Activated CD4-positive, alpha-beta memory T cell treated with anti-CD3 and anti-CD28 coated beads for 36 hours (primary cell): ENCODE data around the gene CRCP. TPM values are rescaled to one million over a fixed set of nuclear protein-coding genes. Genes with fewer than 3 reads are reported as not detected.
A peak's percentile ranks its signal among the peaks of the same experiment; 100 is the strongest.
"Not testable (repeated sequence)": the region's sequence is repeated elsewhere in the genome, so short reads cannot be mapped to it uniquely, and the experiment has no call there.

Source experiments
- CTCF ChIA-PET: fragments of 350-600 bp; sonication (Branson Sonifier 250); formaldehyde crosslinking; loops from one replicate; lab custom pipeline; 2021; ENCODE audit warnings: antibody characterized with exemption, inconsistent platforms; lab: Charles Lee
- POLR2A ChIA-PET: fragments of 350-600 bp; sonication (Branson Sonifier 250); formaldehyde crosslinking; loops from one replicate; lab custom pipeline; 2021; ENCODE audit warnings: antibody characterized with exemption; lab: Charles Lee
- DNase-seq: peaks from one replicate; pipeline ENCODE4 v3.0.0-alpha.2; 2020
- H3K27ac Mint-ChIP-seq: one replicate; pipeline ENCODE4 v1.8.0; 2021; ENCODE audit warnings: mixed read lengths
- H3K27me3 Mint-ChIP-seq: one replicate; pipeline ENCODE4 v1.8.0; 2021; ENCODE audit warnings: mixed read lengths
- H3K36me3 Mint-ChIP-seq: one replicate; pipeline ENCODE4 v1.8.0; 2021; ENCODE audit warnings: mixed read lengths
- H3K4me1 Mint-ChIP-seq: one replicate; pipeline ENCODE4 v1.8.0; 2021; ENCODE audit warnings: low read depth, mixed read lengths
- H3K4me3 Mint-ChIP-seq: one replicate; pipeline ENCODE4 v1.8.0; 2021; ENCODE audit warnings: mild to moderate bottlenecking, mixed read lengths
- H3K9me3 Mint-ChIP-seq: one replicate; pipeline ENCODE4 v1.8.0; 2021; ENCODE audit warnings: mixed read lengths
- intact Hi-C: fragments of 100-400 bp; cut with micrococcal nuclease; formaldehyde crosslinking; loops from one replicate; pipeline ENCODE4 v1.15.1; 2023
- total RNA-seq, 2 experiments: library from RNA; stranded (reverse); gene quantifications; one replicate each; pipeline ENCODE4 v1.2.3, GENCODE V29; 2021

CRCP gene
- total RNA-seq, 2 experiments from 2014 or later, result 19.3 to 19.6 TPM

- Mint-ChIP-seq H3K27me3 (no peaks in the 10 kb centered on the region), H3K4me3 (no peak overlapping the region), H3K36me3 (peaks cover 42% of the 10 kb centered on the region), H3K9me3 (no peaks in the 10 kb centered on the region), H3K27ac (no peak overlapping the region), H3K4me1 (peaks cover 4% of the 10 kb centered on the region)
- intact Hi-C loops, result no loop called here
- CTCF ChIA-PET, result interaction anchor here (1.0 kb wide), 1 partner anchor 8 kb away, joined by 3 read pairs; no protein-coding TSS in a partner anchor
- POLR2A ChIA-PET, result no interaction called here
- DNase-seq, result no peak
These were observed 28.3 kb downstream of the CRCP start for GRCh38 chr7:66142996-66143395.

- POLR2A ChIA-PET, result no interaction called here
- H3K9me3 Mint-ChIP-seq, result no peaks in the 10 kb centered on the region
These were observed 29.3 kb downstream of the CRCP start for GRCh38 chr7:66143876-66144332.

GRCh38 chr7:66145400-66146104 lies 30.9 kb downstream of the CRCP start:
- POLR2A ChIA-PET, result no interaction called here
- Mint-ChIP-seq H3K4me3 (no peak overlapping the region), H3K9me3 (no peaks in the 10 kb centered on the region), H3K27ac (no peak overlapping the region), H3K27me3 (no peaks in the 10 kb centered on the region), H3K4me1 (peaks cover 21% of the 10 kb centered on the region), H3K36me3 (peaks cover 47% of the 10 kb centered on the region)
- no peak for DNase-seq
- intact Hi-C loops, result no loop called here
- CTCF ChIA-PET, result no interaction called here

More at GRCh38 chr7:66143876-66144332, 29.3 kb downstream of the CRCP start:
- intact Hi-C loops, result no loop called here
- Mint-ChIP-seq H3K36me3 (peaks cover 42% of the 10 kb centered on the region), H3K27ac (no peak overlapping the region), H3K4me1 (peaks cover 10% of the 10 kb centered on the region), H3K27me3 (no peaks in the 10 kb centered on the region), H3K4me3 (no peak overlapping the region)
- CTCF ChIA-PET, result no interaction called here
- no peak for DNase-seq

- DNase-seq, result no peak
- ChIA-PET CTCF (no interaction called here), POLR2A (interaction anchor here (0.6 kb wide), 1 partner anchor 1292 kb away, joined by 4 read pairs; no protein-coding TSS in a partner anchor)
- intact Hi-C loops, result no loop called here
- H3K27me3 Mint-ChIP-seq, result no peaks in the 10 kb centered on the region
- H3K9me3 Mint-ChIP-seq, result no peaks in the 10 kb centered on the region
- H3K4me1 Mint-ChIP-seq, result peaks cover 24% of the 10 kb centered on the region
- H3K27ac Mint-ChIP-seq, result no peak overlapping the region
- H3K4me3 Mint-ChIP-seq, result no peak overlapping the region
- H3K36me3 Mint-ChIP-seq, result peaks cover 47% of the 10 kb centered on the region
These were observed 32.1 kb downstream of the CRCP start for GRCh38 chr7:66146701-66147100.

GRCh38 chr7:66147657-66148056 lies 33.0 kb downstream of the CRCP start:
- intact Hi-C loops, DNase-seq, H3K27me3 Mint-ChIP-seq, POLR2A ChIA-PET, H3K4me3 Mint-ChIP-seq, CTCF ChIA-PET, H3K9me3 Mint-ChIP-seq: not testable (repeated sequence)
- Mint-ChIP-seq H3K36me3 (peaks cover 53% of the 10 kb centered on the region), H3K4me1 (peaks cover 24% of the 10 kb centered on the region), H3K27ac (peak overlapping the region; percentile 91)

GRCh38 chr7:66150471-66150870 lies 35.8 kb downstream of the CRCP start:
- ChIA-PET POLR2A (no interaction called here), CTCF (interaction anchor here (0.9 kb wide), 1 partner anchor 8 kb away, joined by 3 read pairs; no protein-coding TSS in a partner anchor)
- Mint-ChIP-seq H3K27ac (no peak overlapping the region), H3K9me3 (no peaks in the 10 kb centered on the region), H3K27me3 (no peaks in the 10 kb centered on the region), H3K4me3 (no peak overlapping the region), H3K36me3 (peaks cover 61% of the 10 kb centered on the region), H3K4me1 (peaks cover 24% of the 10 kb centered on the region)
- no peak for DNase-seq
- intact Hi-C loops, result no loop called here

- Mint-ChIP-seq H3K27ac (no peak overlapping the region), H3K36me3 (peaks cover 59% of the 10 kb centered on the region)
- POLR2A ChIA-PET, result no interaction called here
These were observed 37.9 kb downstream of the CRCP start for GRCh38 chr7:66152371-66153191.

GRCh38 chr7:66153691-66154090 lies 39.0 kb downstream of the CRCP start:
- Mint-ChIP-seq H3K36me3 (peaks cover 65% of the 10 kb centered on the region), H3K4me3 (no peak overlapping the region), H3K4me1 (peaks cover 15% of the 10 kb centered on the region), H3K27ac (no peak overlapping the region), H3K9me3 (peaks cover 10% of the 10 kb centered on the region), H3K27me3 (no peaks in the 10 kb centered on the region)
- no peak for DNase-seq
- POLR2A ChIA-PET, result no interaction called here
- intact Hi-C loops, result no loop called here
- CTCF ChIA-PET, result no interaction called here

More at GRCh38 chr7:66152371-66153191, 37.9 kb downstream of the CRCP start:
- Mint-ChIP-seq H3K9me3 (peaks cover 2% of the 10 kb centered on the region), H3K27me3 (no peaks in the 10 kb centered on the region), H3K4me3 (no peak overlapping the region), H3K4me1 (peaks cover 20% of the 10 kb centered on the region)
- intact Hi-C loops, result no loop called here
- CTCF ChIA-PET, result no interaction called here
- DNase-seq, result no peak

- intact Hi-C loops, H3K4me1 Mint-ChIP-seq, POLR2A ChIA-PET, H3K27ac Mint-ChIP-seq, H3K27me3 Mint-ChIP-seq, H3K4me3 Mint-ChIP-seq, DNase-seq, CTCF ChIA-PET: not testable (repeated sequence)
- H3K36me3 Mint-ChIP-seq, result peaks cover 56% of the 10 kb centered on the region
- H3K9me3 Mint-ChIP-seq, result peaks cover 16% of the 10 kb centered on the region
These were observed 41.4 kb downstream of the CRCP start for GRCh38 chr7:66156035-66156434.

GRCh38 chr7:66157060-66157459 lies 42.4 kb downstream of the CRCP start:
- intact Hi-C loops, result no loop called here
- no peak for DNase-seq
- no peaks in the 10 kb centered on the region for H3K27me3 Mint-ChIP-seq
- CTCF ChIA-PET, result no interaction called here
- no peak overlapping the region for H3K27ac Mint-ChIP-seq
- peaks cover 16% of the 10 kb centered on the region for H3K9me3 Mint-ChIP-seq
- H3K4me3 Mint-ChIP-seq, result no peak overlapping the region
- POLR2A ChIA-PET, result no interaction called here
- peaks cover 49% of the 10 kb centered on the region for H3K36me3 Mint-ChIP-seq
- no peaks in the 10 kb centered on the region for H3K4me1 Mint-ChIP-seq

- Mint-ChIP-seq H3K27ac (no peak overlapping the region), H3K9me3 (peaks cover 14% of the 10 kb centered on the region), H3K4me3 (no peak overlapping the region), H3K27me3 (no peaks in the 10 kb centered on the region), H3K4me1 (no peaks in the 10 kb centered on the region), H3K36me3 (peaks cover 14% of the 10 kb centered on the region)
- ChIA-PET POLR2A (no interaction called here), CTCF (no interaction called here)
- DNase-seq, result no peak
- intact Hi-C loops, result no loop called here
These were observed 48.0 kb downstream of the CRCP start for GRCh38 chr7:66162622-66163021.

GRCh38 chr7:66163186-66163610 lies 48.6 kb downstream of the CRCP start:
- H3K9me3 Mint-ChIP-seq, result peaks cover 11% of the 10 kb centered on the region
- H3K27ac Mint-ChIP-seq, result no peak overlapping the region
- no peaks in the 10 kb centered on the region for H3K4me1 Mint-ChIP-seq
- no peak for DNase-seq
- peaks cover 11% of the 10 kb centered on the region for H3K36me3 Mint-ChIP-seq
- intact Hi-C loops, result no loop called here
- no peaks in the 10 kb centered on the region for H3K27me3 Mint-ChIP-seq
- no peak overlapping the region for H3K4me3 Mint-ChIP-seq
- ChIA-PET CTCF (no interaction called here), POLR2A (no interaction called here)
